GM12878 (cell line): ENCODE measurements around the gene HEPACAM2. TPM values are rescaled to one million over a fixed set of nuclear protein-coding genes. Genes with fewer than 3 reads are reported as not detected.

ENCODE experiments used
- ATAC-seq: fragments of 200-7000 bp; cut with Tn5 transposase; 3 replicates; pipeline ENCODE4 v1.9.1; 2020; ENCODE audit warnings: mild to moderate bottlenecking, moderate library complexity
- BruUV-seq: library from RNA; stranded (reverse); fragments of 400-500 nt; replicated peaks from 2 replicates; lab custom pipeline; 2021; lab: Mats Ljungman, UMichigan
- CTCF ChIA-PET: fragments of 300-600 bp; sonication (Branson Sonifier 250); formaldehyde crosslinking; extraction: SDS; loops from one replicate; lab custom pipeline; 2021; ENCODE audit warnings: inconsistent platforms; lab: Yijun Ruan, JAX
- POLR2A ChIA-PET: fragments of 350-600 bp; formaldehyde crosslinking; extraction: SDS; loops from one replicate; lab custom pipeline; 2021; ENCODE audit warnings: inconsistent platforms; lab: Charles Lee
- RAD21 ChIA-PET: fragments of 300-600 bp; sonication (Branson Sonifier 250); formaldehyde crosslinking; loops from one replicate; lab custom pipeline; 2023; ENCODE audit warnings: antibody characterized with exemption; ENCODE audit not compliant: unreplicated experiment; lab: Charles Lee
- SMC1A ChIA-PET: fragments of 300-600 bp; sonication (Branson Sonifier 250); formaldehyde crosslinking; loops from one replicate; lab custom pipeline; 2023; ENCODE audit not compliant: unreplicated experiment, uncharacterized antibody; lab: Charles Lee
- DNase-seq: peaks from one replicate; pipeline ENCODE4 v3.0.0-alpha.2; 2011; ENCODE audit warnings: low read depth, low spot score
- FAIRE-seq: peaks from 3 replicates; lab custom pipeline; 2011; peaks lifted over from hg19 to GRCh38; lab: Jason Lieb, UNC
- H2AFZ ChIP-seq: 2 replicates; pipeline ENCODE4 v1.6.0; 2011; ENCODE audit warnings: low read depth, low read length, control low read depth; ENCODE audit not compliant: control insufficient read depth
- H3K27ac ChIP-seq: 2 replicates; pipeline ENCODE4 v1.5.1; 2011; ENCODE audit warnings: control low read depth; ENCODE audit not compliant: control insufficient read depth, insufficient read depth
- H3K27me3 ChIP-seq, 2 experiments: replicated peaks in 1 of 2; 2 replicates each; pipeline versions ENCODE4 v1.6.0 to v1.6.1; 2011; ENCODE audit warnings: low read length in 1 of 2; ENCODE audit not compliant: control insufficient read depth in 2 of 2, insufficient read depth in 2 of 2
- H3K36me3 ChIP-seq, 2 experiments: 2 replicates each; pipeline ENCODE4 v1.5.1; 2011; ENCODE audit warnings: low read length in 1 of 2; ENCODE audit not compliant: control insufficient read depth in 2 of 2, insufficient read depth in 2 of 2
- H3K4me1 ChIP-seq: 2 replicates; pipeline ENCODE4 v1.6.1; 2011; ENCODE audit warnings: mild to moderate bottlenecking, low read length, moderate library complexity, mixed read lengths; ENCODE audit not compliant: control insufficient read depth, insufficient read depth
- H3K4me2 ChIP-seq: 2 replicates; pipeline ENCODE4 v1.6.0; 2011; ENCODE audit warnings: control low read depth; ENCODE audit not compliant: control insufficient read depth, insufficient read depth
- H3K4me3 ChIP-seq: fragments of 200-600 bp; sonication (generic); 2 replicates; pipeline ENCODE4 v1.5.1; 2016
- H3K79me2 ChIP-seq: 2 replicates; pipeline ENCODE4 v1.6.0; 2011; ENCODE audit warnings: low read length; ENCODE audit not compliant: control insufficient read depth, insufficient read depth
- H3K9ac ChIP-seq: 2 replicates; pipeline ENCODE4 v1.8.0; 2011; ENCODE audit warnings: low read length, control low read depth, mixed read lengths; ENCODE audit not compliant: control insufficient read depth, insufficient read depth
- H3K9me3 ChIP-seq: replicated peaks from 3 replicates; pipeline ENCODE4 v1.5.1; 2011; ENCODE audit warnings: mild to moderate bottlenecking, low read length; ENCODE audit not compliant: control insufficient read depth, insufficient read depth
- H4K20me1 ChIP-seq: 2 replicates; pipeline ENCODE4 v1.6.0; 2011; ENCODE audit not compliant: control insufficient read depth, insufficient read depth
- ATF3 ChIP-seq: IDR thresholded peaks from 2 replicates; pipeline ENCODE4 v1.6.1; 2011; ENCODE audit warnings: low read depth, mild to moderate bottlenecking, low read length, moderate library complexity, borderline replicate concordance; ENCODE audit errors: extremely low read depth
- CBX5 ChIP-seq: sonication (generic); IDR thresholded peaks from 2 replicates; pipeline ENCODE4 v1.6.1; 2016; ENCODE audit warnings: low read depth, moderate library complexity, mild to moderate bottlenecking, inconsistent platforms
- DPF2 ChIP-seq: fragments of 450-650 bp; IDR thresholded peaks from 2 replicates; pipeline ENCODE4 v1.6.1; 2017; ENCODE audit warnings: mild to moderate bottlenecking
- ESRRA ChIP-seq: IDR thresholded peaks from 2 replicates; pipeline ENCODE4 v1.6.1; 2012; ENCODE audit warnings: mild to moderate bottlenecking, low read length, improper control_type of control experiment
- MTA3 ChIP-seq: IDR thresholded peaks from 2 replicates; pipeline ENCODE4 v1.6.1; 2012; ENCODE audit warnings: low read length, inconsistent platforms, borderline replicate concordance
- NR2C1 ChIP-seq: fragments of 450-650 bp; IDR thresholded peaks from 2 replicates; pipeline ENCODE4 v1.6.1; 2017; ENCODE audit warnings: antibody characterized with exemption, mild to moderate bottlenecking, moderate library complexity
- NR2F1 ChIP-seq: fragments of 450-650 bp; conservative IDR thresholded peaks from 2 replicates; pipeline ENCODE4 v1.6.1; 2017; ENCODE audit warnings: mild to moderate bottlenecking
- TBL1XR1 ChIP-seq: IDR thresholded peaks from 2 replicates; pipeline ENCODE4 v1.6.1; 2012; ENCODE audit warnings: low read depth, low read length, improper control_type of control experiment
- USF1 ChIP-seq: IDR thresholded peaks from 2 replicates; pipeline ENCODE4 v1.6.1; 2011; ENCODE audit warnings: borderline replicate concordance, low read depth, mild to moderate bottlenecking, moderate library complexity, mixed read lengths, low read length; ENCODE audit not compliant: insufficient read depth; ENCODE audit errors: extremely low read length
- ZNF687 ChIP-seq: fragments of 450-650 bp; IDR thresholded peaks from 2 replicates; pipeline ENCODE4 v1.6.1; 2017; ENCODE audit warnings: mild to moderate bottlenecking, moderate library complexity
- WGBS: methylation state at CpG from one replicate; pipeline ENCODE4 v1.1.6; 2016; ENCODE audit warnings: low lambda C conversion rate; ENCODE audit not compliant: insufficient replicate concordance, insufficient coverage; ENCODE audit errors: missing lambda C conversion rate; 5-methylcytosine and 5-hydroxymethylcytosine counted together
- in situ Hi-C: fragments of 300-500 bp; cut with MboI; formaldehyde crosslinking; loops from 9 replicates; pipeline ENCODE4 v1.14.3; 2018; ENCODE audit warnings: mixed read lengths
- intact Hi-C: fragments of 100-400 bp; cut with micrococcal nuclease; formaldehyde crosslinking; loops from one replicate; pipeline ENCODE4 v1.14.2; 2022; ENCODE audit not compliant: unreplicated experiment
- polyA plus RNA-seq, 11 experiments: library from polyadenylated mRNA; depleted of rRNA in 4 of 11; unstranded in 6 of 11; stranded (reverse) in 5 of 11; fragments of >200 nt; fragmentation: Nextera tagmentation in 4 of 11; fragmentation: Illumina TruSeq in 1 of 11; extraction: Ambion mirVana in 4 of 11; extraction: Trizol in 1 of 11; gene quantifications; 1 replicate in 1 of 11; 2 replicates in 10 of 11; pipeline versions ENCODE4 v1.2.1 to v1.2.3, GENCODE V29; 2011 to 2016; ENCODE audit warnings: inconsistent platforms in 2 of 11, missing spikeins in 2 of 11, low read depth in 1 of 11
- total RNA-seq, 4 experiments: library from RNA; depleted of rRNA in 3 of 4; stranded (reverse); fragments of >200 nt in 3 of 4; fragmentation: Illumina TruSeq in 1 of 4; extraction: Trizol in 1 of 4; gene quantifications; 2 replicates each; pipeline versions ENCODE4 v1.2.1 to v1.2.3, GENCODE V29; 2013 to 2021

The HEPACAM2 gene
- total and polyA plus RNA-seq, 10 of the 15 experiments (the other 5 are each of a cell fraction or from before 2014, with no cell fraction given): 0.04 to 0.58 TPM; not detected in 8

- no peak for TF ChIP-seq ZNF687
Measured at GRCh38 chr7:93212881-93213280, 13.4 kb downstream of the HEPACAM2 start (continued).

GRCh38 chr7:93211228-93211818, 14.9 kb downstream of the HEPACAM2 start:
- no peak overlapping the region for H3K4me3 ChIP-seq
- H2AFZ ChIP-seq: no peak overlapping the region
- CTCF ChIA-PET: interaction anchor here (0.6 to 1.2 kb wide), 3 partner anchors 18 to 372 kb away, joined by 3 read pairs; no protein-coding TSS in a partner anchor
- TF ChIP-seq NR2F1: no peak
- TF ChIP-seq TBL1XR1: no peak
- no peak for TF ChIP-seq MTA3
- no peak for TF ChIP-seq NR2C1
- TF ChIP-seq ESRRA: no peak
- TF ChIP-seq CBX5: no peak
- TF ChIP-seq ATF3: no peak
- TF ChIP-seq DPF2: no peak
- TF ChIP-seq USF1: no peak
- H3K27me3 ChIP-seq: peaks cover 0 to 3% of the 10 kb centered on the region in 2 experiments; a peak in 1 of 4 replicates
- no peak overlapping the region for H3K27ac ChIP-seq
- no peaks in the 10 kb centered on the region for H3K9me3 ChIP-seq
- in situ Hi-C loops: no loop called here
- FAIRE-seq: no peak
- no peak overlapping the region for H3K9ac ChIP-seq
- no peaks in the 10 kb centered on the region for H3K4me1 ChIP-seq
- POLR2A ChIA-PET: no interaction called here
- RAD21 ChIA-PET: no interaction called here
- no TSS peak for BruUV-seq
- no peaks in the 10 kb centered on the region for H3K79me2 ChIP-seq
- SMC1A ChIA-PET: interaction anchor here (0.9 to 1.3 kb wide), 3 partner anchors 18 to 243 kb away, joined by 3 to 4 read pairs (median 3); no protein-coding TSS in a partner anchor
- 38% methylated on average over 5 of the region's 5 CpGs for WGBS
- peak; percentile 59 for ATAC-seq
- no peaks in the 10 kb centered on the region for H4K20me1 ChIP-seq
- DNase-seq: no peak
- H3K4me2 ChIP-seq: no peak overlapping the region
- intact Hi-C loops: no loop called here
- H3K36me3 ChIP-seq: no peaks in the 10 kb centered on the region
